Measurements from ENCODE around the gene DYSF.
"Not testable (repeated sequence)": the region's sequence is repeated elsewhere in the genome, so short reads cannot be mapped to it uniquely, and the experiment has no call there.

The DYSF gene

GRCh38 chr2:71658256-71658655 lies 204.9 kb downstream of the DYSF start:
- not testable (repeated sequence) for DNase-seq (ENCODE audit: low spot score)

- DNase-seq (ENCODE audit: low spot score), result no peak
Measured at GRCh38 chr2:71658771-71659170, 205.4 kb downstream of the DYSF start.

- DNase-seq (ENCODE audit: low spot score), result no peak
Measured at GRCh38 chr2:71659868-71660518, 206.6 kb downstream of the DYSF start.

GRCh38 chr2:71661782-71662181 lies 208.4 kb downstream of the DYSF start:
- no peak for DNase-seq (ENCODE audit: low spot score)

- no peak for DNase-seq (ENCODE audit: low spot score)
Measured at GRCh38 chr2:71662665-71663394, 209.5 kb downstream of the DYSF start.

- no peak for DNase-seq (ENCODE audit: low spot score)
Measured at GRCh38 chr2:71664161-71664560, 210.8 kb downstream of the DYSF start.

GRCh38 chr2:71665168-71666093 lies 212.1 kb downstream of the DYSF start:
- DNase-seq (ENCODE audit: low spot score), result no peak

- DNase-seq (ENCODE audit: low spot score), result no peak
Measured at GRCh38 chr2:71666094-71666474, 212.7 kb downstream of the DYSF start.

GRCh38 chr2:71667256-71668182 lies 214.2 kb downstream of the DYSF start:
- DNase-seq (ENCODE audit: low spot score), result no peak

- no peak for DNase-seq (ENCODE audit: low spot score)
Measured at GRCh38 chr2:71668326-71669057, 215.1 kb downstream of the DYSF start.

- no peak for DNase-seq (ENCODE audit: low spot score)
Measured at GRCh38 chr2:71669058-71669456, 215.7 kb downstream of the DYSF start.

- no peak for DNase-seq (ENCODE audit: low spot score)
Measured at GRCh38 chr2:71669628-71670429, 216.5 kb downstream of the DYSF start.

- DNase-seq (ENCODE audit: low spot score), result no peak
Measured at GRCh38 chr2:71670430-71670795, 217.1 kb downstream of the DYSF start.

GRCh38 chr2:71671203-71671854 lies 218.0 kb downstream of the DYSF start:
- DNase-seq (ENCODE audit: low spot score), result no peak

- no peak for DNase-seq (ENCODE audit: low spot score)
Measured at GRCh38 chr2:71671895-71672825, 218.8 kb downstream of the DYSF start.

- DNase-seq (ENCODE audit: low spot score), result no peak
Measured at GRCh38 chr2:71672826-71673795, 219.8 kb downstream of the DYSF start.

GRCh38 chr2:71674158-71674851 lies 220.9 kb downstream of the DYSF start:
- DNase-seq (ENCODE audit: low spot score), result no peak
